Stimulated activated CD8-positive, alpha-beta memory T cell treated with anti-CD3 and anti-CD28 coated beads, Interleukin-4, amount 100 ng/mL, for 24 hours (primary cell): Measurements from ENCODE around the gene CCDC13.
"Not testable (repeated sequence)": the region's sequence is repeated elsewhere in the genome, so short reads cannot be mapped to it uniquely, and the experiment has no call there.

Experiments used
- DNase-seq: peaks from one replicate; pipeline ENCODE4 v3.0.0-alpha.2; 2020; ENCODE audit warnings: low read depth

CCDC13 gene

GRCh38 chr3:42772670-42773408 lies at the start of gene CCDC13:
Gene CCDC13 (minus strand): TSS chr3:42773253. CDS start chr3:42758345, 14,908 bp downstream.
- DNase-seq, result peak; percentile 92

- no peak for DNase-seq
These were observed 49.8 kb upstream of the CCDC13 start for GRCh38 chr3:42822828-42823227.

DNA sequence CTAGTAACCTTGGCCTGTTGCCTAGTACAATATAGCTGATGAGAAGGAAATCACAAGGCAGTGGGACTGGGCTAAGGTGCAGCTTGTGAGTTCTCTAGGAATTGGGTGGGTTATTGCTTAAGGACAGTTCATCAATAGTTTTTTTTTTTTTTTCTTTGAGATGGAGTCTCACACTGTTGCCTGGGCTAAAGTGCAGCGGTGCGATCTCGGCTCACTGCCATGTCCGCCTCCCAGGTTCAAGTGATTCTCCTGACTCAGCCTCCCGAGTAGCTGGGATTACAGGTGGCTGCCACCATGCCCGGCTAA lies 47.6 kb upstream of the CCDC13 start:
- no peak for DNase-seq

DNA sequence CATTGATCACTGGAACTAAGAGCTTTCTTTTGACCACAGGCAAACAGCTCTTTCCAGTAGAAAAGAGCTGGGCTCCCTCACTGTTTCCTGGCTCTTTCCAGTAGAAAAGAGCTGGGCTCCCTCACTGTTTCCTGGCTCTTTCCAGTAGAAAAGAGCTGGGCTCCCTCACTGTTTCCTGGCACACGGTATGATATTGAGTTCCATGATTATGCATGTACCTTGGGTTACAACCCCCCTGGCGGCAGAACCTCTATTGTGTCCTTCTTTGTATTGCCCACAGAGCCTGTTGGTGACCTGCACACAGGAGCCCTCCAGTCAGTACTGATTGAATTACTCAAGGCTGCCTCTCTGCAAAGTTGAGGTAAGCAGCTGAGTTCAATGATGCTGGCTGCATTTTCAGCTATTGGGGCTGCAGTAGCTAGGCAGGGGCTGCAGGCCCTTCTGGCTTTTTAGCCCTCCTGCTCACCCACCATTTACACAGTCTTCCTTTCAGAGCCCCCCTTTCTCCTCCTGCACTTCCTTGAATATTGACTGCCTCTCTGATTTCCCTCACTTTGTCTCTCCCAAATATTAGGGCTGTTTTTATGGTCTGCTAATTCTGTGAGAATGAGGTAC lies 46.4 kb upstream of the CCDC13 start:
- no peak for DNase-seq

DNA sequence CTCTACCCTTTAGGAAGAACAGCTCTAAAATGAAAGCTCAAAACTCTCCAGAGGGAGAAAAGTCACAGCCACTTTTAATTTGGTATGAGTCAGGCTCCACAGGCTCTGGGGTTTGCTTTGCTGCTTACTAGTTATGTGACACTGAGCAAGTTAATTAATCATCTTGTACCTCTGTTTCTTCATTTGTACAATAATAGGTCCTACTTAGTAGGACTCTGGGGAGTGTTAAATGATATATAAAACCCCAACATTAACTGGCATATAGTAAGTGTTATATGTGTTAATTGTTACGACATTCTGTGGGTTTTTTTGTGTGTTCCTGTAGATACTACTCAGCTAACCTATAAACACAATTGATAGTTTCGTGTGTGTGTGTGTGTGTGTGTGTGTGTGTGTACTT lies 42.8 kb upstream of the CCDC13 start:
- DNase-seq, result no peak

GRCh38 chr3:42814914-42815507 lies 42.0 kb upstream of the CCDC13 start:
- no peak for DNase-seq

GRCh38 chr3:42814246-42814645 lies 41.2 kb upstream of the CCDC13 start:
- no peak for DNase-seq

GRCh38 chr3:42811118-42811883 lies 38.2 kb upstream of the CCDC13 start:
- DNase-seq, result not testable (repeated sequence)

DNA sequence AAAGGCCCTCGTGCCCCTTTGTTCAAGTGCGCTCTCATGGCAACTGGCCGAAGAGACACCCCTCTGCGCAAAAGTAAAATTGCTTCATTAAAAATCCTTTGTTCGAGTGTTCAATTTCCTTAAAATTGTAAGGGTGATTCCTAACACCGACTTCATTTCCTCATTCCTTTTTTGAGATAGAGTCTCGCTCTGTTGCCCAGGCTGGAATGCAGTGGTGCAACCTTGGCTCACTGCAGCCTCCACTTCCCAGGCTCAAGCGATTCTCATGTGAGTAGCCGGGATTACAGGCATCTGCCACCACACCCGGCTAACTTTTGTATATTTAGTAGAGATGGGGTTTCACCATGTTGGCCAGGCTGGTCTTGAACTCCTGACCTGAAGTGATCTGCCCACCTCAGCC lies 37.7 kb upstream of the CCDC13 start:
- not testable (repeated sequence) for DNase-seq

GRCh38 chr3:42809202-42809601 lies 36.1 kb upstream of the CCDC13 start, which contains the start of gene ACKR2:
Gene ACKR2 (plus strand): TSS chr3:42809445. CDS start chr3:42864503, 55,058 bp downstream.
- no peak for DNase-seq

DNA sequence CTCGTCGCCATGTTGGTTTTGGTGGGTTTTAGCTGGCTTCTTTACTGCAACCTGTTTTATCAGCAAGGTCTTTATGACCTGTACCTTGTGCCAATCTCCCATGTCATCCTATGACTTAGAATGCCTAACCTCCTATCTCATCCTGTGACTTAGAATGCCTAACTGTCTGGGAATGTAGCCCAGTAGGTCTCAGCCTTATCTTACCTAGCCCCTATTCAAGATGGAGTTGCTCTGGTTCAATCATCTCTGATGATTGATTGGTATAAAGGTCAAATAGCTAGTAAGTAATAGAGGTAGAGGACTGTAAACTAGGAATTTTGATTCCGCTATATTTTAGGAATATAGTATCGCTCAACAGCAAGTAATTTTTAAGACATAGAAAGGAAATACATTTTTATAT lies 34.9 kb upstream of the CCDC13 start:
- no peak for DNase-seq

- DNase-seq, result no peak
These were observed 32.2 kb upstream of the CCDC13 start for GRCh38 chr3:42805141-42805821.

DNA sequence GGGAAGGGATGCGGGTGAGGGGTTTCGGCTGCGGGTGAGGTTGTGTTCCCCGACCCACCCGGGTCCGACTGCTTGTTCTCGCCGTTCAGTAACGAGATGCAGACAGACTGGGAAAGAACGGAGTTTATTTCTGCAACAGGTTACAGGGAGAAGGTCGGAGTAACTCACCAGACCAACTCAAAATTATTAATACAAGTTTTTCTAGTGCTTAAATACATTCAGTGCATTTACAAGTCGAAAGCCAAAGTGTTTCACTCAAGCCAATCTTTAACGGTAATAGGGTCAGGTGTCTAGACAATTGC lies 31.7 kb upstream of the CCDC13 start:
- no peak for DNase-seq

DNA sequence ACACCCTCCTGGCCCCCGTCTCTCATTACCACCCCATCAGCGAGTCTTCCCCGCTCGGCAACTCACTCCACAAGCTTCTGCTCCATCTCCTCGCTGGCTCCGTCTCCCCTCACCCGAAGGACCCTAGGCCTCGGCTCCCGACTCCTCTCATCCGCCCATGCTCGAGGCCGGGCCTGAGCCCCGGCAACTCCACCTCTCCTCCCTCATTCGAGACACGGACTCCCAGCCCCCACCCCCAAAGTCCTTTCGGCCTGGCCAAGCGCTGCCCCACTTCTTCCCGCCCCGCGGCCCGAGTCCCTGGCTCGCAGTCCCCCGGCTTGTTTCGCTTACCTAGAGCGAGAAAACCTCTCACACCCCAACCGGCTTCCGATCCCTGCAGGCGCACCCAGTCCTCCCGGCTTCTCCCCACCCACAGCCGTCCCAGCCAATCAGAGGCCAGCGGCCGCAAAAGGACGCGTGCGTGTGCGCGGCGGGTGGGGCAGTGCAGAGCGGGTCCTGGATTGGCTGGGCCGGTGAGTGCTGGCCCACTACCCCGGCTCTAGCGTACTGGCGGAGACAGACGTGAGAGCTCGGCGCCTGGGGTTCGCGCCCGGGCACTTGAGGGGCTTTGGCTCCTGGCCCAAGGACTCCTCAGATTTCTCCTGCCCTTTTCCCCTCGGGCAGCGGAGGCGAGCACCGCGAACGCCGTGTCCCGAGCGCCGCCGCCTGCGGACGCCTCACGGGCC lies 31.2 kb upstream of the CCDC13 start, which contains the start of gene HIGD1A:
Gene HIGD1A, minus strand, starts transcription at position 385 of the 725 bp plus-strand sequence. CDS start 10,237 bp downstream, outside the sequence.
- peak; percentile 91 for DNase-seq

- DNase-seq, result peak; percentile 10
These were observed 30.5 kb upstream of the CCDC13 start for GRCh38 chr3:42803414-42804105.

GRCh38 chr3:42802876-42803413 lies 29.9 kb upstream of the CCDC13 start:
- DNase-seq, result no peak

DNA sequence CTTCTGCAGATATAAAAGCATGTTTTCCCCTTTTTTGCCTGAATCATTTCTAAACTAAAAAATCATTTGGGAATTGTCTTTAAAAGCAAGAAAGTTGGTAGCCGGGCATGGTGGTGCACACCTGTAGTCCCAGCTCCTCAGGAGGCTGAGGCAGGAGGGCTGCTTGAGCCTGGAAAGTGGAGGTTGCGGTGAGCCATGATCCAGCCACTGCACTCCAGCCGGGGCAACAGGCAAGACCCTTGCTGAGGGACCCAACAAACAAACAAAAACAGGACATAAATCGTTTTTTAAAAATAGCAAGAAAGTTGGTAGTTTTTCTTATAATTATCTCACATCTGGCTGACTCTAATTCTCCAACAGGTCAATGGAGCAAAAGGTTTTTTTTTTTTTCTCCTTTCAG lies 28.7 kb upstream of the CCDC13 start:
- DNase-seq, result no peak

DNA sequence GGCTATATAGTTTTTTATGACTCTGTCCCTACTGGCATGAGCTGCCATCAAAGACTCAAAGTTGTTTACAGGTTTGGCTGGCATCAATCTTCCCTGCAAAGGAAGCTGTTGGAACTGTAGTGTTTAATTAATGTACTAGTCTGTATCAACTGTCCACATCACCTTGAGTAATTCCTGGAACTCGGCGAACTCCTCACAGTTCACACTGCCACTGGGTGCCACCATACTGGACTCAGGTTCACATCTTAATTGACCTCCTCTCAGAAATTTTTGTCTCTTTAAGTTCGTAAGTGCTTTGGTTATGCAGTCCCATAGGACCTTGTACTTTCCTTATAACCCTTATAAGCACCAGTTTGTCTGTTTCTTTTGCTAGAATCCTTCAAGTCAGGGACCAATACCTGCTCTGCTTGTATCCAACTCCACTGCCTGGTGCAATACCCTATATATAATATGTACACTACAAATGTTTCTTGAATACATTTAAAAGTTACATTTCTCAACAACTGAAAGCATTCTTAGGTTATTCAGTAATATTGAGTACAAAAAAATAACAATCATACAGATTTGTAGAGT lies 28.1 kb upstream of the CCDC13 start:
- DNase-seq, result no peak

DNA sequence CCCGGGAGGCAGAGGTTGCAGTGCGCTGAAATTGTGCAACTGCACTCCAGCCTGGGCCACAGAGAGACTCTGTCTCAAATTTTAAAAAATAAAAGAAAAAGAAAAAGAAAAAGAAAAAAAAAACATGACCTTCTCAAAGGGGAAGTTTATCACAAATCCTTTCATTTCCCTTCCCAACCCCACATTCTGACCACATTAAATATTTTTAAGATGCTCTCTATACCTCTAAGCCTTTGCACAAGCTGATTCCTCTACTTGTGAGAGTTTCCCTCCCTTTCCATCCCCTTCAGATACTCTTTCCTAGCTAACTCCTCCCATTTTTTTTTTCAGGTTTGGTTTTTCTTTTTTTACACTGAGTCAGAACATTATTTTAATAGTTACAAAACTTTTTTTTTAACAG lies 27.2 kb upstream of the CCDC13 start:
- no peak for DNase-seq

DNA sequence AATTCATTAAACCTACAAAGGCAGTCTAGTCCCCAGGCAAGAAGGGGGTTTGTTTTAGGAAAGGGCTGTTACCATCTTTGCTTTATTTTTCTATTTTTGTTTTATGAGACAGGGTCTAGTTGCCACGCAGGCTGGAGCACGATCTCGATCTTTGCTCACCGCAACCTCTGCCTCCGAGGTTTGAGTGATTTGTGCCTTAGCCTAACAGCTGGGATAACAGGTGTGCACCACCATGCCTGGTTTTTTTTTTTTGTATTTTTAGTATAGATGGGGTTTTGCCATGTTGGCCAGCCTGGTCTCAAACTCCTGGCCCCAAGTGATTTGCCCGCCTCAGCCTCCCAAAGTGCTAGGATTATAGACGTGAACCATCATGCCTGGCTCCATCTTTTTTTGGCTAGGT lies 26.3 kb upstream of the CCDC13 start:
- no peak for DNase-seq
